ENCODE data around the gene EPS8L3.

Gene EPS8L3

GRCh38 chr1:109793089-109793485, 29.4 kb upstream of the EPS8L3 start:
- DNase-seq = peak; percentile 51

GRCh38 chr1:109792056-109792831, 28.5 kb upstream of the EPS8L3 start:
- peak; percentile 55 for DNase-seq

GRCh38 chr1:109791495-109792043, 27.8 kb upstream of the EPS8L3 start:
- peak; percentile 55 for DNase-seq

GRCh38 chr1:109790735-109791494, 27.2 kb upstream of the EPS8L3 start:
- peak; percentile 88 for DNase-seq

GRCh38 chr1:109790329-109790728, 26.6 kb upstream of the EPS8L3 start:
- no peak for DNase-seq

- peak; percentile 55 for DNase-seq
Observed at GRCh38 chr1:109789551-109790180, 25.9 kb upstream of the EPS8L3 start.

- peak; percentile 53 for DNase-seq
Observed at GRCh38 chr1:109788695-109789521, 25.2 kb upstream of the EPS8L3 start.

- DNase-seq = peak; percentile 53
Observed at GRCh38 chr1:109787845-109788601, 24.3 kb upstream of the EPS8L3 start.

- DNase-seq = no peak
Observed at GRCh38 chr1:109787211-109787844, 23.6 kb upstream of the EPS8L3 start.

GRCh38 chr1:109786531-109787021, 22.9 kb upstream of the EPS8L3 start:
- DNase-seq = no peak

GRCh38 chr1:109786112-109786480, 22.4 kb upstream of the EPS8L3 start:
- DNase-seq = no peak

GRCh38 chr1:109785446-109786111, 21.9 kb upstream of the EPS8L3 start:
- DNase-seq = no peak

- no peak for DNase-seq
Observed at GRCh38 chr1:109784551-109785252, 21.0 kb upstream of the EPS8L3 start.

GRCh38 chr1:109783436-109783835, 19.7 kb upstream of the EPS8L3 start:
- DNase-seq = no peak

- DNase-seq = no peak
Observed at GRCh38 chr1:109782927-109783326, 19.2 kb upstream of the EPS8L3 start.

GRCh38 chr1:109782514-109782913, 18.8 kb upstream of the EPS8L3 start:
- no peak for DNase-seq

GRCh38 chr1:109781806-109782205, 18.1 kb upstream of the EPS8L3 start:
- no peak for DNase-seq

- DNase-seq = no peak
Observed at GRCh38 chr1:109780982-109781381, 17.3 kb upstream of the EPS8L3 start.

GRCh38 chr1:109777980-109778625, 14.4 kb upstream of the EPS8L3 start:
- no peak for DNase-seq
